H4 (cell line): ENCODE measurements around the gene UCMA. TPM values are rescaled to one million over a fixed set of nuclear protein-coding genes. Genes with fewer than 3 reads are reported as not detected.
"Not testable (repeated sequence)": the region's sequence is repeated elsewhere in the genome, so short reads cannot be mapped to it uniquely, and the experiment has no call there.

Experiments
- DNase-seq: peaks from one replicate; pipeline ENCODE4 v3.0.0-alpha.2; 2015; ENCODE audit warnings: low spot score
- total RNA-seq: library from RNA; depleted of rRNA; stranded (reverse); fragments of >200 nt; shearing (Covaris generic); gene quantifications from 2 replicates; pipeline ENCODE4 v1.2.3, GENCODE V29; 2014; rRNA removed

Gene UCMA, protein sequence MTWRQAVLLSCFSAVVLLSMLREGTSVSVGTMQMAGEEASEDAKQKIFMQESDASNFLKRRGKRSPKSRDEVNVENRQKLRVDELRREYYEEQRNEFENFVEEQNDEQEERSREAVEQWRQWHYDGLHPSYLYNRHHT
- not detected in 2 replicates for total RNA-seq

DNA sequence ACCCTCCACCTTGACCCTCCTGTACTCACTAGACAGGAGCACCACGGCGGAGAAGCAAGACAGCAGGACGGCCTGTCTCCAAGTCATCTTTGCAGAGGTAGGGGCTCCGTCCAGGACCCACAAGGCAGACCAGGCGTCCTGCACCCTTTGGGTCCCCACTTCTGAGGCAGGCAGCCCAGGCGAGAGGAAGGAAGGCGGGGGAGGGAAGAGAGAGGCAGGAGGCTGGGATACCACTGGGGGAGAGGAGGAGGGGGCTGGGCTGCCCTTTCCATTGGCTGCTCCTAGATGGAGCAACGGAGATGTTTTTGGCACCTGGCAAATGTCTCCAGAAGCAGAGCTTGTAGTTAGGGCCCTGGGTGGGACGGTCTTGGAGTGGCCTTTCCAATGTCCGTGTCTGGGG is at the start of gene UCMA:
UCMA (minus strand) TSS at position 203 of the 400 bp plus-strand sequence; CDS start at position 87, 116 bp downstream.
- DNase-seq = no peak

DNA sequence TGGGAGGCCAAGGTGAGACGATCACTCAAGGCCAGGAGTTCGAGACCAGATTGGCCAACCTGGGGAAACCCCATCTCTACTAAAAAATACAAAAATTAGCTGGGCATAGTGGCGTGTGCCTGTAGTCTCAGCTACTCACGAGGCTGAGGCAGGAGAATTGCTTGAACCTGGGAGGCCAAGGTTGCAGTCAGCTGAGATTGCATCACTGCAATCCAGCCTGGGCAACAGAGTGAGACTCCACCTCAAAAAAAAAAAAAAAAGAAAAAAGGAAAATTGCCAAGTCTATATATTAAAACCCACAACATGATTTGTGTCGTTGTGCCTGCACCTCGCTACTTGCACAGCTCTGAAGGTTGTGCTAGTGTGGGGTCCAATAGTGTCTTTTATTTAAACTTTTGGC is 48.2 kb upstream of the UCMA start:
- not testable (repeated sequence) for DNase-seq

DNA sequence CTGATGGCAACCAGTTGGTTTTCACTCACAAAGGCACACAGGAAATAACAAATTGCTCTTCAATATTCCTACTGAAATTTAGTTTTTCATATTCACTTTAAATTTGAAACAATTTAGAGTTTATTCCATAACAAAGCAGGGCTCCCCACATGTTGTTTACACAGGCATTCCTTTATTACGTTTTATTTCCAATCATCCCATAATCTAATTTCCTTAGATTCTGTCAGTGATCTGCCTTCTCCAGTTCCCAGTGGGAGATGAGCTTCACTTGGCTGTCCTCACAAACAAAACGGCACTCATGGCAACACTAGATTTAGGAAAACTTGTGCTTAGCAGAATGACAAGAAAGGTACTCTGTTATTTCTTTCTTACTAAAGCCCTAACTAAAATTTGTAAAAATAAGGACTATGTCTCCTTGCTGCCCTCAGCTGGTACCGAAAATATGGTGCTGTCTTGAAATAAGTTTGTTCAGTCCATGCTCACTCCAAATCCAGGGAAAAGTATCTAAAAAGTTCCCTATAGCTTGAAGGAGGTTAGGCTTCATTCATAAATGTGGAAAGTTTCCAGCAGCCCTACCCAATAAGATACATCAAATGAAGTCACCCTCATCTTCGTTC is 42.7 kb upstream of the UCMA start:
- DNase-seq = no peak

DNA sequence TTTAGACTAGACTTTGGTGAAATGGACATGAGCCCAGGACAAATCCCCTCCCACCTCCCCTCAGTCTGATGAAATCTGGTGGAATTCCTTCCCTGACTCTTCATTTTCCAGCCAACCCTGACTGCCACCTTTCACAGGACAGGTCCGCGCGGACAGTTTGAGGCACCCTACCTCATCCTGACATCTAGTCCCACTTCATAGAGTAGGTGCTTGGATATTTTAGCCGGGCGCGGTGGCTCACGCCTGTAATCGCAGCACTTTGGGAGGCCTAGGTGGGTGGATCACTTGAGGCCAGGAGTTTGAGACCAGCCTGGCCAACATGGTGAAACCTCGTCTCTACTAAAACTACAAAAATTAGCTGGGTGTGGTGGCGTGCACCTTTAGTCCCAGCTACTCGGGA is 42.0 kb upstream of the UCMA start:
- DNase-seq = not testable (repeated sequence)

DNA sequence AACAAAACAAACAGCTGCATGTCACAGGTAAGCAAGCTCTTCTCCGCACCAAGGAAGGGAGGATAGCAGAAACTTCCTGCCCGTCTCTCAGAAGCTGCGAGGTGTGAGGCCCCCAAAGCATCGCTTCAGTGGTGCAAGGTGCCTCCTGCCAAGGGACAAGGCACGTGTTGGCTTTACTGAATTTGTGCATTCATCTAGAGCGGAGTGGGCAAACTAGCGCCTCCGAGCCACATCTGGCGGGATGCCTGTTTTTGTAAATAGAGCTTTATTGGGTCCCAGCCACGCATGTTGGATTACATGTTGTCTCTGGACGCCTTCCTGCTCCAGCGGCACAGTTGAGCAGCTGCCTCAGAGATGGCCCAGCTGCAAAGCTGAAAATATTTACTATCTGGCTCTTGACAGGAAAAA is 38.0 kb upstream of the UCMA start:
- DNase-seq = no peak

DNA sequence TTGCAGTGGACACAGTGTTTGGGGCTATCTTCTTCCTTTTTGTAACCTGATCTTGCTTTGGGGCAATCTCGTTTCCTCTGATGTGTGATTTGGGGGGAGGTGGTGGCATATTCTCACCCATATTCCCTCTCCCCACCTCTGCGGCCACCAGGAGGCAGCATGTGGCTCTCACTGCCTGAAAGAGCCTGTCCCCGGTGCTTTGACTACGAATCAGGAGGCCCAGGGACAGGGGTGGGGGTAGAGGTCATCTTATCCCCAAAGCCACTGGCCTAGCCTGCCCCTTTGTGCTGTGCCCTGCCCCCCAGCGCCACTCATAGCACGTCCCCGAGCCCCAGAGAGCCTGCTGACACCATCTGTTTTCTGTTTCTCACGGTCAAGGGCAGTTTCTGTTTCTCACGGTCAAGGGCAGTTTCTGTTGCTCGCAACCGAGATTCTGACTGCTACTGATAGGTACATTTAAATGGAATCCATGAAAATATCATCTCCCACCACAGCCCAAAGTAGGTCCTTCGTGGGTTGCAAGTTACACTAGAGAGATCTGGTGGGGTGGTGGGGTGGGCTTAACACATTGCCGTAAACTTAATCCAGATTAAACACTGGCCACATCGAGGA is 37.5 kb upstream of the UCMA start:
- DNase-seq = no peak

DNA sequence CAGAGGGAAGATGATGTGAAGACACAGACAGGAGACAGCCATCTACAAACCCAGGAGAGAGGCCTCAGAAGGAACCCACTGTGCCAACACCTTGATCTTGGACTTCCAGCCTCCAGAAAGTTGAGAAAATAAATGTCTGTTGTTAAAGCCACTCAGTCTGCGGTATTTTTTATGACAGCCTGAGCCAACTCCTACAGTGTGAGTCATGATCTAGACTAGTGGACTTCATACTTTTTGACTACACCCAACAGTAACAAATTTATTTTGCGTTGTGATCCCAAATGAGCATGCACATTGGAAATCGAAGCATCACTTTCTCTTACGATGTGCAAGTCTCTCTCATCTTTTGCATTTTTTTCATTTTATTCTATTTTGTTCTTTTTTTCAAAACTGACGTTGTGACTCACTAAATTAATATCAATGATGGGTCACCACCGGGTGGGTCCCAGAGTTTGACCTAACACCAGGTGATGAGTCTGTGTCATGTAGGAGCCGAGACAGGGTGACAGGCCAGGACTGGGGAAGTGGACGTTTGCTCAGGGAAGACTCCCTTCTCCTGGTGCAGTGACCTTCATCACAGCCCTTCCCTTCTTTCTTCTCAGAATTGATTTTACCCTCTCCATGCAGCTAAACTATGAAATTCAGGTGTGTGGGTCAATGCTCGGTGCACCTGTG is 36.8 kb upstream of the UCMA start:
- DNase-seq = no peak

DNA sequence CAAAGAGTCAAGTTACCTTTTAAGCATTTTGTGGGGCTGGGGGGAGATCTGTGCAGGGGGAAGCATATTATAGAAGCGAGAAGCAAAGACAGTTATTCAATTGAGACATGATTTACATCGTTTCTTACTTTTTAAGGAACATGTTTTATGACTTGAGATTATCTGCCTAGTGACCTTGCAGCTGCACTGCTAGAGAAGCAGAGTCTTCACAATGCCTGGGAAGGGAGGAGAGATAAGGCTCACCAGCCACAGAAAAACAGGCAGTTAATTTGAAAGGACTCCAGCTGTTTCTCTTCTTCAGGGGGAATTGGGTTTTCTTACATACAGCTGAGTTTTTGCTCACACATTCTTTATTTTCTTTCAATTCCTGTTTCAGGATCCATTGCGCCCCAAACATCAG is 34.7 kb upstream of the UCMA start:
- DNase-seq = no peak

DNA sequence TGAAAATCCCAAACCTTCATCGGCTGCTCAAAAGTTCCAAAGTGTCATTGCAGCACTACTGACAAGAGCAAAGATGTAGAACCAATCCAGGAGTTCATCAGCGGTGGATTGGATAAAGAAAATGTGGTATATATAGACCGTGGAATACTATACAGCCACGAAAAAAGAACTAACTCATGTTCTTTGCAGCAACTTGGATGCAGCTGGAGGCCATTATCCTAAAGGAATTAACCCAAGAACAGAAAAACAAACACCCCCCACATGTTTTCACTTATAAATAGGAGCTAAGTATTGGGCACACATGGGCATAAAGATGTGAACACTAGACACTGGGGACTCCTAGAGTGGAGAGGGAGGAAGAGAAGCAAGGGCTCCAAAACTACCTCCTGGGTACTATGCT is 34.1 kb upstream of the UCMA start:
- DNase-seq = no peak

DNA sequence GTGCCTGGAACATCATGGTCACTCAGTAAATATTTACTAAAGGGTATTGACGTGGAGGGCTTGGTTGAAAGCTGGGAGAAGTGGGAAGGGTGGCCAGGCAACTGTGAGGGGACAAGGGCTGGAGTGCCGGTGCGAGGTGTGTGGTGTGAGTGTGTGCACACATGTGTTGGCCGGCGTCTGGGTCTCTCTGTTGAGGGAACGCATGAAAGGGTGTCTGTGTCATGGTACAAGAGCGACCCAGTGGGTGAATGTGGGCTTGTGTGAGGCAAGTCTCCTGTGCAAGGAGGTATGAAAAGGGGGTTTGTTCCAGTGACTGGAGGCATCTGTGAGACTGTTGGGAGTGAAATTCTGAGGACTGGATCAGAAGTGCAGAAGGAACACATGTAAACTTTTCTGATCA is 29.4 kb upstream of the UCMA start:
- no peak for DNase-seq

DNA sequence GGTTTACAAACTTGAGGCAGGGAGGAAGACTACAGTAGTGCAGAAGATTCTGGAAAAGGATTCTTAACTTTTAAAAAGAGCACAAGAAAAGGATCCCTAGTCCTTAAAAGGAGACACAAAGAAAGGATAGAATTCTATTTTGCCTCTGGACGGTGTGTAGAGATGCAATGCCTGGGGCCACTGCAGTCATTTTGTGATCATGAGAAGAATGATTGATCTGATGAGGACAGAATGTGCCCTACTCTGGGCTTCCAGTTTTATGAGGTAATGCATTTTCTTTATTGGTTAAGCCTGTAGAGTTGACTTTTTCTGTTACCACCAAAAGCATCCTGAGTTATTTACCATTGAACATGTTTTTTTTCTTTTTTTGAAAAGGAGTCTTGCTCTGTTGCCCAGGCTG is 28.3 kb upstream of the UCMA start:
- DNase-seq = no peak

DNA sequence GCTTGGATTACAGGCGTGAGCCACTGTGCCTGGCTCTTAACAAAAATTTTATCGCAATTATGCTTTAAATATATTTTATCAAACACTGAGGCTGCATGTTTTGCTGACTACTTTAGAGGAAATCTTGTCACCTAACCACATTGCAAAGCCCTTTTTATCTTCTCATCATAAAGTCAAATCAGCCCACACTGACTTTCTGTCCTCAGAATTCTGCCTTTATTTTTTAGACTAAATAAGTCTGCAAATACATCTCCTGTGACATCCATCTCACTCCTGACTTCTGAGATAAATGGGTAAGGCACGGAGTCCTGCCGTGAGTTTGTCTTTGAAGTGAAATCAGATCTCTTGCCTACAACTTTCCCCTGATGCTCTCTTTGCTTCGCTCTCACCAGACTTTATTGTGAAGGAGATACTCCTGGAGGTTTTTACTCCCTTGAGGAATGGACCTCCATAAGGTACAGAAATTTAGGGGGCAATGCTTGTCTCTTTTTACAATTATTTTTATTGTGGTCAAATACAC is 23.5 kb upstream of the UCMA start:
- DNase-seq = no peak

DNA sequence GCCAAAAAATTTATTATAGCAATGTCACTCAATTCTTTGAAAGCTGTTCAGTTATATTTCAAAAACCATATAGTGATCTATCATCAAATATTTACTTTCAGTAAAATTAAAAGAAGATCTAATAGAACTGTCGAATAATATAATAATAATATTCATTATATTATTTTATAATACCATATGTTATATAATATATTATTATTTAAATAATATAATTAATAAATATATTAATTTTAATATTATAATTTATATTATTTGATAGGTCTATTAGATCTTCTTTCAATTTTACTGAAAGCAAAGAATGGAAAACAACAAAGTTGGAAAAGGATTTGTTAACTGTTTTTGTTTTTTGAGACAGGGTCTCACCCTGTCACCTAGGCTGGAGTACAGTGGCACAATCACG is 22.5 kb upstream of the UCMA start:
- DNase-seq = no peak

DNA sequence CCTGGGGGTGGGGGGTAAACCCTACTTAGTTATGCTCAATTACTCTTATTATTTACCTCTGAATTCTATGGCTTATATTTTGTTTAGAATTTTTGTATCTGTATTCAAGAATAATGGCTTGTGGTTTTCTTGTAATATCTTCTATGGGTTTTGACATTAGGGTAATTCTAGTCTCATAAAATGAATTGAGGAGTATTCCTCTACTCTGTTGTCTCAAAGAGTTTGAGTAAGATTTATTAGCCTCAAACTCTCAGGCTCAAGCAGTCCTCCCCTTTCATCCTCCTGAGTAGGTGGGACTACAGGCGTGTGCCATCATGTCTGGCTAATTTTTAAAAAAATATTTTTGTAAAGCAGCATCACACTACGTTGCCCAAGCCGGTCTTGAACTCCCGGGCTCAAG is 19.6 kb upstream of the UCMA start:
- DNase-seq = no peak

DNA sequence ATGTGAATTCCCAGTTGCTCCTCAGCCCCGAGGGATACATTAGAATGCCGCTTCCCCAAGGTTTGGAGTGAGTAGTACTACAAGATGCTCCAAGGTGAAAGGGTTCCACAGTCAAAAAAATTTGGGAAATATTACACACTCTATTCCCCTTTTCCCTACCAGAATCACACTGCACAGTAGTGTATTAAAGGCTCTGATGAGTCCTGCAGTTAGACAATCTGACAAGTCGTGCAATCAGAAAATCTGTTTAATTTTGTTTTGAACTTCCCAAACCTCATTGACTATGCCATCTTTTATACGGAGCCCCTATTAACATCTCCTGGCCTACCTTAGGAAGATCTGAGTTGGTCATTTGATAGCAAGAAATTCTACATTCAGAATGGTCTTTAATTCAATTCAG is 13.6 kb upstream of the UCMA start:
- no peak for DNase-seq

DNA sequence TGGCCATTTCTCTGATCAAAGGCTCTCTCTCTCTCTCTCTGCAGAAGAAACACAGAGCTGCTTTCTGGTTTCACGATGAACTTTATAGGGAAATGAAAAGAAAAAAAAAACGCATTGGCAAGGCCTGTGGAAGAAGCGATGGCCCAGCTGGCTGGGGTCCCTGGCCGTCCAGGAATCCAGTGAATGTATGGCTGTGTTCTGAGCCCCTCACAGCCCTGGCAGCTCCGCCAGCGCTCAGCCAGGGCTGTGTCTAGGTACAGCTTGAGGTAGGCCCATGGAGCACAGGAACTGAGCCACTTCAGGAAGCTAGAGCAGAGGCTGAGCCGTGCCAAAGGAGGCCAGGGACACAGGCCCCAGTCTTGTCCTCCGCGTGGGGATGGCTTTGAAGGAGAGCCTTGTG is 13.1 kb upstream of the UCMA start:
- DNase-seq = no peak

DNA sequence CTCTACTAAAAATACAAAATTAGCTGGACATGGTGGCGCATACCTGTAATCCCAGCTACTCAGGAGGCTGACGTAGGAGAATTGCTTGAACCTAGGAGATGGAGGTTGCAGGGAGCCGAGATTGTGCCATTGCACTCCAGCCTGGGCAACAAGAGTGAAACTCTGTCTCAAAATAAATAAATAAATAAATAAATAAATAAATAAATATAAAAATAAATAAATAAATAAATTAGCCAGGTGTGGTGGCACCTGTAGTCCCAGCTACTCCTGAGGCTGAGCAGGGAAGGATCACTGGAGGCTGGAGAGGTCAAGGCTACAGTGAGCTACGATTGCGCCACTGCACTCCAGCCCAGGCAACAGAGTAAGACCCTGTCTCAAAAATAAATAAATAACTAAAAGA is 8.1 kb upstream of the UCMA start:
- DNase-seq = not testable (repeated sequence)

DNA sequence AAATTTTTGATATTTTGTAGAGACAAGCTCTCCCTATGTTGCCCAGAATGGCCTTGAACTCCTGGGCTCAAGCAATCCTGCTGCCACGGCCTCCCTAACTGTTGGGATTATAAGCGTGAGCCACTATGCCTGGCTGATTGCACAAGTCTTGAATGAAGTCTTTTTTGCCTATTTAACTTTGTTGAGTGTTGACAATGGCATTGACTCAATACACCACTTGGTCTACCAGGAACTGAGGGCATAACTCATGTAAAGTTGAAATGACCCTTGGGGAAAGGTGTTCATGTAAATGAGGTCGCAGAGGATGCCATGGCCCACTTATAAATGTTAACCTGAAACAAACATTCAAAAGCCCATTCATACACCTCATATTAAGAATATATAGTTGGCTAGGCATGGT is 7.4 kb upstream of the UCMA start:
- no peak for DNase-seq

DNA sequence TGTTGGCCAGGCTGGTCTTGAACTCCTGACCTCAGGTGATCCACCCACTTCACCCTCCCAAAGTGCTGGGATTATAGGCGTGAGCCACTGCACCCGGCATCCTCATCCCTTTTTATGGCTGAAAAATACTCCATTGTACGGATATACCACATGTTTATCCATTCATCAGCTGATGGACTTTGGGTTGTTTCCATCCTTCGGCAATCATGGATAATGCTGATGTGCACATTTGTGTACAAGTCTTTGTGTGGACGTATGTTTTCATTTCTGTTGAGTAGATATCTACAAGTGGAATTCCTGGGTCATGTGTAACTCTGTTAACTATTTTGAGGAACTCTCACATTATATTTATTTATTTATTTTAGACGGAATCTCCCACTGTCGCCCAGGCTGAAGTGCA is 5.7 kb upstream of the UCMA start:
- DNase-seq = no peak

DNA sequence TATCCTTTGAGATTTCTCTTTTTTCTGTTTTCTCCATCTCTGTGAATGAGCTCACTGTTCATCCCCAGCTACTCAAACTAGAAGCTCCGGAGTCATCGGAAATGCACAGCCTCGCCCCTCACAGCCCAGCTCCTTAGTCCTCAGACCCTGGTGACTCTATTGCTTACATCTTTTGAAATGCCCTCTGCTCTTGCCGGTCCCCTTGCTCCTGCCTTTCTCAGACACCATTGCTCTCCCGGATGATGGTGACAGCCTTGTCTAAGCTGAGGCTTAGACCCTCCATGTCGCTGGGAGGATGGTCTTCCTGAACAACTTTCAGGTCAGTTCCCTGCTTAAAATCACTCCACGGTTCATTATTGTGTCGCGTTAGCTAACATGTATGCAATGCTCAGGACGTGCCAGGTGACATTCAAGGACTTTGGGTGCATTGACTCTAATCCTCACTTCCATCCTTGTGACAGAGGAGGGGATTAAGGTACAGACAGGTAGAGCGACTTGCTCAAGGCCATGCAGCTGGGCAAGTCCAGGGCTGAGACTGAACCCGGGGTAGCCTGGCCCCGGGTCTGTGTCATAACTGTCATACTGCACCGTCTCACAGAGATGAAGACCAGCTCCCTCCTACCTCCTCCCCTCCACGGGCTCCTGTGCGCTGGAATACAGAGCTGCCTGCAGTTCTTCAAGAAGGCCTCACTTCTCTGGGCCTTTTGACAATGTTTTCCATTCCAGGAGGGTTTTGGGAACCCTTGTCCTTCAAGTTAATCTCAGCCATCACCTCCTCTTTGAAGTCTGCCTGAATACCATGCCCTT is 4.3 kb upstream of the UCMA start:
- no peak for DNase-seq

DNA sequence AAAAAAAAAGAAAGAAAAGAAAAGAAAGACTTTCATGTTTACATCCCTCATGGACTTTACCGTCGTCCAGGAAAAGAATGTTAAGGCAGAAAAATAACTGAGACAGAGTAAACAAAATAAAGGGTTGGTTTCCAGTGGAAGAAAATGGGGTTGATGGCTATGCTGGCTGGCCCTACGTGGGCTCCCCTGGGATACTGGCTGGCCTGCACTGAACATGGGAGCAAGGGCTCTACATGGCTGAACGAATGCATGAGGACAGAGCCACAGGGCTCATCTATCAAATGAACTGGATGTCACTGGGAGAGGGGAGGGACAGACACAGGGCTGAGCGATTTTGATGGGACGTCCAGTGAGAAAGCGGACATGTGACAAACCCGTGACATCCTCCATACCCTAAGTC is 2.5 kb upstream of the UCMA start:
- DNase-seq = no peak

DNA sequence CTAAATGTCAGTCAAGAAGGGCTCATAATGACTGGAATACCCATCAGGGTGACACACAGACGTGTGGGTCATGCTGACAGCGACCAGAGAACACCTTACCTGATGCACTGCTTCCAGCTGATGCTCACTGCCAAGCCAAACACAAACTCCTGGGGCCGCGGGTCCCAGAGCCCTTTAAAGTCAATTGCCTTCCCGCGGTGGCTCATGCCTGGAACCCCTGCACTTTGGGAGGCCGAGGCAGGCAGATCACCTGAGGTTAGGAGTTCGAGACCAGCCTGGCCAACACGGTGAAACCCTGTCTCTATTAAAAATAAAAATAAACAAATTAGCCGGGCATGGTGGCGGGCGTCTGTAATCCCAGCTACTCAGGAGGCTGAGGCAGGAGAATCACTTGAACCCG is 562 bp upstream of the UCMA start:
- DNase-seq = not testable (repeated sequence)
